Measurements from ENCODE around the gene RASSF1.

RASSF1 gene, protein sequence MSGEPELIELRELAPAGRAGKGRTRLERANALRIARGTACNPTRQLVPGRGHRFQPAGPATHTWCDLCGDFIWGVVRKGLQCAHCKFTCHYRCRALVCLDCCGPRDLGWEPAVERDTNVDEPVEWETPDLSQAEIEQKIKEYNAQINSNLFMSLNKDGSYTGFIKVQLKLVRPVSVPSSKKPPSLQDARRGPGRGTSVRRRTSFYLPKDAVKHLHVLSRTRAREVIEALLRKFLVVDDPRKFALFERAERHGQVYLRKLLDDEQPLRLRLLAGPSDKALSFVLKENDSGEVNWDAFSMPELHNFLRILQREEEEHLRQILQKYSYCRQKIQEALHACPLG

DNA sequence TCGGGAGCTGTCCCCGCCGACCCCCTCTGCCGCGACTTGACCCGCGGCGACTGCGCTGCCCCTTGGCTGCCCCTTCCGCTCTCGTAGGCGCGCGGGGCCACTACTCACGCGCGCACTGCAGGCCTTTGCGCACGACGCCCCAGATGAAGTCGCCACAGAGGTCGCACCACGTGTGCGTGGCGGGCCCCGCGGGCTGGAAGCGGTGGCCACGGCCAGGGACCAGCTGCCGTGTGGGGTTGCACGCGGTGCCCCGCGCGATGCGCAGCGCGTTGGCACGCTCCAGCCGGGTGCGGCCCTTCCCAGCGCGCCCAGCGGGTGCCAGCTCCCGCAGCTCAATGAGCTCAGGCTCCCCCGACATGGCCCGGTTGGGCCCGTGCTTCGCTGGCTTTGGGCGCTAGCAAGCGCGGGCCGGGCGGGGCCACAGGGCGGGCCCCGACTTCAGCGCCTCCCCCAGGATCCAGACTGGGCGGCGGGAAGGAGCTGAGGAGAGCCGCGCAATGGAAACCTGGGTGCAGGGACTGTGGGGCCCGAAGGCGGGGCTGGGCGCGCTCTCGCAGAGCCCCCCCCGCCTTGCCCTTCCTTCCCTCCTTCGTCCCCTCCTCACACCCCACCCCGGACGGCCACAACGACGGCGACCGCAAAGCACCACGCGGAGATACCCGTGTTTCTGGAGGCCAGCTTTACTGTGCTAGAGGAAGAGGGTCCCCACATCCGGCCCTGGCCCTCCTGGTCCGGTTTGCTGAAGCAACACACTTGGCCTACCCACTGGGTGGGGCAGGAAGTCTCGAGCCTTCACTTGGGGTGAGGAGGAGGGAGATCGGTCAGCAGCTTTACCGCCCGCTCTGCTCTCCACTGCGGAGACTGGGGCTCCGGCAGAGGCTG is at the start of gene RASSF1:
Gene RASSF1, minus strand, starts transcription at position 389 of the 882 bp plus-strand sequence. Its CDS starts 31 bp downstream, at position 358.
- DNase-seq (ENCODE audit: low spot score): no peak

DNA sequence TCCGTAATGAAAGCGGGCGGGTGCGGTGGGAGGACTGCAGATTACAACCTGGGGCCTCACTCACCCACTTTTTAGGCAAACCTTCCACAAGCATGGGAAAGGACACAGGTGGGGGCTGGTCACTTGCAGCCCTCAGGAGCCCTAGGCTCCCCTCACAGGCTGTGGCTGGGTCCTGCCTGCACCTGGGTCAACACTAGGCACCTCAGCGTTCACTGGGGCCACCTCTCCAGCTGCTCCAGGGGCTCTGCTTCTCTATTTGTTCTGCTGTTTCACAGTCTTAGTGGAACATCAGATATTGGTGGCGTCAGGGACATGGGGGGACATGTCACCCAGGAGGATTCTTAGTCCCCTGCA is 48.8 kb upstream of the RASSF1 start:
- DNase-seq (ENCODE audit: low spot score): no peak

DNA sequence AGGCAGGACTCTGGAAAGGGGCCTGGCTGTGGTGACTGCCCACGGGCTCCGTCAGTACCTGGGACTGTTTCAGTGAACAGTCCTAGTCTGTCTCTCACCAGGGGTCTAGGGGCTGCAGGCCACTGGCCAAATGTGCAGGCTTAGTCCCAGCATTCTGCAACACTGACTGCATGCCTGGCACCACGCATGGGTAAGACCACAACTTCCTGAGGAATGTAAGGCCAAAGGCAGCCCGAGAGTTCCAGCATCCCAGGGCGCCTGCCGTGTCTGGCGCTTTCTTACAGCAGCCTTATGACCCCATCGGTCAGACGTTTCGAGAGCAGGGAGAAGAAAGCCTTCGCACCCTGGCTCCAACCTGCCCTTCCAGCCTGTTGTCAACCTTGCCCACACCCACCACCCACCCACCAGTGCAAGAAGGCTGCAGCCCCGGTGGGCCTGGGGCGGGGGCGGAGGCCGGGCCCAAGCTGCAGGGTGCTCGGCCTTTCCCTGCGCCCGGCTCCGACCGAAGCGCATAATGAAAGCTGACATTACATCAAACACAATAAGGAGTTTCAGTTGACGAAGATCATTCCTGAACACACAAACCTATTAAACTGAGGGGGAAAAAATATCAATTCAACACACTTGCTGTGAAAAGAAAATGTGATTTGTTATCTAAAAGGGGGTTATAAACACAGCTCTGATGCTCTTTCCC is 48.2 kb upstream of the RASSF1 start:
- no peak for DNase-seq (ENCODE audit: low spot score)

DNA sequence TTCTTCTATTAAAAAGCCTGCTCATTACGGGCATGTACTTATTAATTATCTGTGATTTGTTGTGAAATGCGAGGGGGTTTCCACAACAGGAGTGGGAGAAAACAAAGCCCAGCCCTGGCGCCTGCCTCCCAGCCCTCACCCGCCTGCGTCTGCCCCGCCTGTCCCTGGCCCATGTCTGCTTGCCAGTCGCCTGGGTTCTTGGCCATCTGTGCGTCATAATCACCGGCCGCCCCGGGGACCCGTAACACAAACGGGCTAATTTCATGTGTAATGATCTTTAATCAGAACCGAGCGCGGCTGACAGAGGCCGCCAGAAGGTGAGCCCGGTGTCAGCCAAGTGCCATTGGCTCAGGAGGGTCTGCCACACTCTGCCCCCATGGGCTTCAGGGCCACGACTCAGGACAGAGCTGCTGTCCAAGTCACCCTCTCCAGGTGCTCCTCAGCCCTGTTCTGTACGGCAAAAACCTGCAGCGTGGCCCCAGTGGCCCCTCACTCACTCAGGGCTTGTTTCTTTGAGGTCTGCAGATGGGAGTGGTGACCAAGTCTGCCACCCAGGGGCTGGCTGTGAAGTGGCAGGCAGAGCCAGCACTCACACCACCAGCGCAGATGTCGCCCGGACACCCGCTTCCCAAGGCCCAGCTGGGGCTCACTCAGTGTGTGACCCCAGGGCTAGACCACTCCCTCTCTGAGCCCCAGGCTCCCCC is 47.5 kb upstream of the RASSF1 start:
- peak; percentile 85 for DNase-seq (ENCODE audit: low spot score)

DNA sequence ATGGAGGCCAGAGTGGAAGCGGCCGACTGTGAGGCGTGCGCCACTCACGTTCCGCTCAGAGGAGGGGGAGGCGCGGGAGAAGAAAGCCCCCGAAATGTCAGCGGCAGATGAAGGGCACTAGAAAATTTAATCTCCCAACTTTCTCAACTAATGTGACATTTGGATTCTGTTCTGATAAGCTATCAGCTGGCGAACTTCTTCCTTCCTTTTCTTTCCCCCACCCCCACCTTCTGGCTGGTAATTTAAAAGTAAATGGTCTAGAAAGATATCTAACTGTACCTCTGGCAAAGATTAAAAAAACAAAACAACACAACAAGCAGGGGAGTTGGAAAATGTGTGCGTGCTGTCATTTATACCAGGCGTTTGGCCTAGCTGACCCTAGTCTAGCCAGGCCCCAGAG is 45.1 kb upstream of the RASSF1 start:
- DNase-seq (ENCODE audit: low spot score): no peak

DNA sequence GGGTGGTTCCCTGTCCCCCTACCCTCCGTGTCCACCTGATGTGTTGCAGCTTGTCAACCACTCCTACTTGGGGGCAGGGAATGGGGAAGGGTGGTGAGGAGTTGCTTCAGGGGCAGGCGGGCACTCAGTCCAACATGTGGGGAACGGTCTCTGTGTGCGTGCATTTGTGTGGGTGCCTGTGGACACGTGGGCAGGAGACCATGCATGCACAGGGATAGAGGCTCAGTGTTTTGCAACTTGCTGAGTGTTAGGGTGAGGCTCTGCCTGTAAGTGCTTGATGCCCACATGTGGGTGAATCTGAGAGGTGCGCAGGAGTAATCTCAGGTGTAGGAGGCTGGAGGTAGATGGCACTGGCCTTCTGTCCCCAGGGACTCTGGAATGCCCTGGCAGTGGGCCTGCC is 43.1 kb upstream of the RASSF1 start:
- DNase-seq (ENCODE audit: low spot score): no peak

DNA sequence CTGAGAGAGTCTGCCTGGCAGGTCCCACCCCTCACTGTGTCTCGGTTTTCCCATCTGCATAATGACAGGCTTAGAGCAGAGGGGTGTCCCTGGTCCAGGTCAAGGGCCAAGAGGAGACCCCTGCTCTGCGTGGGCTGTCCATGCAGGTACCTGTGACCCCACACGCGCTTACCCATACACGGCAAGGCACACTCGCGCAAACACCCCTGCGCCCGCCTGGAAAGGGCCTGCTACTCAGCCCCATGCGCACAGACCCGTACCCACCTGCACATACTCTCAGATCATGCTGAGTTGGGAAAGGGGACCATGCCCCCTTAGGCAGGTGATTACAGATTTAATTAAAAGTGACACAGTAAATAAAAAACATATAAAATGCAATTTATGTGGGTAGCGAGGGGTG is 42.1 kb upstream of the RASSF1 start:
- no peak for DNase-seq (ENCODE audit: low spot score)

DNA sequence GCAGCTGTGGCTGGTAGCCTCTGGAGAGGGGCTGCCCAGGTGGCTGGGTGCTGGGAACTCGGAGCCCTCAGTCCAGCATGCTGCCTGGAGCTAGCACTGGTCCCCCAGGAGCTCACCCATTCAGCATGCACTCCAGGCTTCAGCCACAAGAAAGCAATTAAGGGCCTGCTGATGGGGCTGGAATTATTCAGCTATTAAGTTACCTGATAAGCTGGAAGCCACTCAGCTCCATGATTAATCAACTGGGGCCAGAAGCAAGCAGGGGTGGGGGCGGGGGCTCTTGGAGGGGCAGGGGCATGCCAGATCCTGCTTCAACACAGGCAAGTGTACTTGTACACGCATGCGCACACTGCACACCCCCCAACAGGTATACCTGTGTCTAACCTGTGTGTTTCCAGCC is 40.7 kb upstream of the RASSF1 start:
- no peak for DNase-seq (ENCODE audit: low spot score)

DNA sequence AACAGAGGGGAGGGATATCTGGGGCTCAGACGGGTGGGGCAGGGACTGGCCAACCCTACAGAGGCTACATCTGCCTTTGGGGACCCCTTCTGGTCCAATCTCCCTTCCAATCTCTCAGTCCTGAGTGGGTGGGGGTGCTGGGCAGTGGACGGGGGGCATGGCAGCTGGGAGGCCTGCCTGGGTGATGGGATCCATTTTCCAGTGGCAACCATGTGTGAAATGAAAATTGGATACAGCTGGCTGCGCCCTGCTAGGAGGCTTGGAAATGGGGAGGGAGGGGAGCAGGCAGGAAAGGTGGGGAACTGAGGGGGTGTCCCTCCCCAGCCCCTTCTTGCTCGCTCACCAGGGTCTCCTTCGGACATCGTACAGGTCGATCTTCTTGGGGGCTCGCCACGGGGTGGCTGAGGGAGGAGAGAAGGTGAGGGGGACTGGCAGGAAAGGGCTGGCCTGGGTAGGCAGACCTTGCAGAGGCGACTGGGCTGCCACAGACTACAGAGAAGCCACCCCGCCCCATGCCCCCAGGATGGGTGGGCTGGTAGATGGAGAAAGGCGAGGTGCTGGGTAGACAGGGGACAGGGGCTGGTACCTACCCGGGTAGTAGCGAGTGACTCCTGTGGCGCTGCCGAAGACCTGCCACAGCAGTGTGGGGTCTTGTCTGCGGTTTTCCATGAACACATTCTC is 39.9 kb upstream of the RASSF1 start:
- no peak for DNase-seq (ENCODE audit: low spot score)

DNA sequence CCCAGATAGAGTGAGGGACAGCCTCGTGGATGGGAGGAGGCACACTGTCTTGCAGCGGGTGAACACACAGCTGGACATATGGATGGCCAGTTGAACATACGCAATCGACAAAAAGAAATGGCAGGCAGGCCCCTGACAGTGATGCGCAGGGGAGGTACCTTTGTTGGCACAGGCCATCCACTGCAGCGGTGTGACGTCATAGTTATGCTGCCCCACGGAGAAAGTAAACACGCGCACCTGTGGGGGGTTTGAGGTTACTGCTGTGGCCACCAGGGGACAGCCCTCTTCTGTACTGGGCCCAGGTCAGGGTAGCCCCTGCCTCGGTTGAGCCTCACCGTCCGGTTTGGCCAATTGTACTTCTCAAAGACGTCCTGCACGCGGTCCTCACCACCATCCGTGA is 38.1 kb upstream of the RASSF1 start:
- DNase-seq (ENCODE audit: low spot score): no peak

DNA sequence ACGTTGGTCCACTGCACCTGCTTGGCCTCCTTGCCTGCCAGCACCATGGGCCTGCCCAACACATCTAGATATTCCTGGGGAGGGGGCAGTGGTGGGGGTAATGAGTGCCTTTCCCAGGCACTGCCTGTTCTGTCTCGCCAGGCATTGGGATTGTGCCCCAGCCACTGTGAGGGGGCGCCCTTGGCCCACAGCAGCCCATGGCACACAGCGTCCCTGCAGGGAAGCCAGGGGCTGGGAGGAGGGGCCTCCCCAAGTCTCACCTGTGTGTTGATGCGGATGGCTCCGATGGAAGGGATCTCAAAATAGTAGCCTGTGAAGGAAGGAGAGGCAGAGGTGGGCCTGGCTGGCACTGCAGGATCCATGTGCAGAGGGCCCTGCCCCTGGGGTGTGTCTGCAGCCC is 37.4 kb upstream of the RASSF1 start:
- DNase-seq (ENCODE audit: low spot score): no peak

DNA sequence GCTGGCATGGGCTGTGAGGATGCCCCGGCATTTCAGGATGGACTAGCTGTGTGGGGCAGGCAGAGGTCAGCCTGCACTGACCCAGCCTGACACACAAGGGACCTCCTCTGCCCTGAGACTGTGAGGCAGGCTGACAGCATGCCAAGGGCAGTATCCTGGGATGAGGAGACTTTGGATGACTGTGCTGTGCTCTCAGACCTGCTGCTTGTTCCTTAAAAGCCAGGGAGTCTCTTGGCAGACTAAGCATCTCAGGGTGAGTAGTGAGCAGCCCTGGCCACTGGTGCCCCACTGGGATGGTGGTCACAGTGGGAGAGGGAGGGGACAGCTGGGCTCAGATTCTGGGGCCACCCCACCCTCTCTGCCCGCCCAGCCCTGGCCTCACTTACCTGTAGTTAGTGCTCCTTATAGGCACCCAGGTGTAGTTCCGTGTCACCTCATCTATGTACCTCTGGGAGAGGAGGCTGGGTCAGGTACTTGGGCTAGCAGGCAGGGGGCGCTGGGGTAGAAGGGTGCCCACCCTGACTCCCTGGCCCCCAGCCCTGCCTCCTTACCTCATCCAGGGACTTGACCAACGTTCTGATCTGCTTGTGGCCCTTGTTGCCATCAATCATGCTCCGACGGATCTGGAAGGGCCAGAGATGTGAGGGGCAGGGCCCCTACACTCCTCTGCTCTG is 34.8 kb upstream of the RASSF1 start:
- no peak for DNase-seq (ENCODE audit: low spot score)

DNA sequence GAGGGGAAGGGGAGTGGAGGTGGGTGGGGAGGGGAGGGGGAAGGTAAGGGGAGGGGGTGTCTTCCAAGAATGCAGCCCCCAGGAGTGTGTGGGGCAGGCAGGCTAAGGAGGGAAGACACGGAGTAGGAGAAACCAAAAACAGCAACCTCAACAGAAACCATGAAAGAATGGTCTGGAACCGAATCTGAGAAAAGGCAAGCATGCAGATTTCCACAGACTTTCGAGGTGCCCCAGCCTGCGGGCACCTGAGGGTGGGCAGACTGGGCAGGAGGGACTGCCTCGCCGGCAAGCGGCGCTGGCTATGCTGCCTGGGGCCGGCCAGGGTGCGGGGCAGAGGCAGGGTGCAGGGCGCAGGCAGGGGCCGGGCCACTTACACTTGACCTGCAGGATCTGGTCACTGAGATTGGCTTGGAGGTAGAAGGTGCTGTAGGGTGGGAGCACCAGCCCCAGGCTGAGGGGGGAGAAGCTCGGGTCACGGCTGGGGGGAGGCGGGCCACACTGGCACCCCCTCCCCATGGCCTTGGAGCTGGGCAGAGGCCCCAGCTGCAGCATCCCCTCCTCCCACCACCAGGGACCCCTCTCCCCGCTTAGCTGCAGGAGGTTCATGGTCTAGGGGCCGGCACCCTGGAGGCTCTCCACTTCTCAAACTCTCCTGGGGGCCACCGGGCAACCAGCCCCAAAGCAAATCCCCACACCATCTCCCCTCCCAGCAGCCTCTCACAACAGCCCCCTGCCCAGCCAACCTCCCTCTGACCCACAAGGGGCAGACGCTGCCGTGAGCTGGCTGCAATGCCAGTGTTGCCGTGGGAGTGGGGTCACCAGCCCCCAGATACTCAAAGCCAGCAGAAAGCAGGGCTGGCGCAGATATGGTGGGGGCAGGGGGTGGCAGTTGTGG is 34.0 kb upstream of the RASSF1 start:
- DNase-seq (ENCODE audit: low spot score): no peak

DNA sequence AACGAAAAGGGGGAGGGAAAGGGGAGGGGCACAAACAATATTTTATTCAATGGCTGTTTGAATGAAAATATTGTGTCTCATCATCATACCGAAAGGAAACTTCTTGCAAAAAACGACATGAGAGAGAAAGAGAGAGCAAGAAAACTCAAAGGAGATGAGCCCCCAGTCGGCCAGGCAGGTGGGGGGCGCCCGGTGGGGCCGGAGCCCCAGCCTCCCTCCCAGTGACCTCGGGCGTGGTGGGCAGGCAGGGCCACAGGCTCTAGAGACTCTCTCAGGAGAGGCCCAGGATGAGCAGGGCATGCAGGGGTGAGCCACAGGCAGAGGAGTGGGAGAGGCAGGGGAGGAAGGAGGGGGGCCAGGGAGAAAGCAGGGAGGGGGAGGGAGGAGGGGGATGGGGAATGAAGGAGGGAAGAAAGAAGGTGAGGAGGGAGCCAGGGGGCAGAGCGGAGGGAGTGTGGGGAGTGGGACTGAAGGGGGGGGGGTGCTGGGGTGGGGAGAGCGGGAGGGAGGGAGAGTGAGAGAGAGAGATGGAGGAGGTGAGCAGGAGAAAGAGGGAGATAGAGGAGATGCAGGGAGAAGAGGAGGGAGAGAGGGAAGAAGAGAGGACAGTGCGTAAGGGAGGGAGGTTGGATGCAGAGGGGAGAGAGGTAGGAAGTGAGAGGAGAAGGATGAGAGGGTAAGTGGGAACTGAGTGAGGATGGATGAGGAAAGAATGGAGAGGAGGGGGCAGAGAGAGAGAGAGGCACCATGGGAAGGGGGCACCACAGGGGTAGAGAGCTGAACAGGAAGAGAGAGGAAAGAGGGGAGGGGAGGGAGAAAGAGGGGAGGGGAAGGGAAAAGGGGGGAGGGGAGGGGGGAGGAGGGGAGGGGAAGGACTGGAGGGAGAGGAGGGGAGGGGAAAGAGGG is 32.8 kb upstream of the RASSF1 start:
- no peak for DNase-seq (ENCODE audit: low spot score)

DNA sequence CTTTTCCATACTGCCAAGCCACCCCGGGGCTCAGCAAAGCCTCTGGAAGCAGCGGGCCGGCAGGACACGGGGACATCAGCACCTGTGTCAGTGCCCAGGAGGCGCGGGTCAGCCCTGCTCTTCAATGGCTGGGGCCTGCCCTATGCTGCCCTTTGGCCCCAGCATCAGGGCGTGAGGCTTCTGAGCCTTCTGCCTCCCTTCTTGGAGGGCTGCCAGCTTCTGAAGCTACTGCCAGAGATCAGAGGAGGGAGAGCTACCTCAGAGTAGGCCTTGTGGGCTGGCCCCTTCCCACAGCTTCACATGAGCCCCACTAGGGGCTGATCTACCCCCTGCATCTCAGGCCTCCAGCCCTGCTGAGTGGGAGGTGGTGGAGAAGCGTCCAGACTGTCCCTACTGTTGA is 31.7 kb upstream of the RASSF1 start:
- no peak for DNase-seq (ENCODE audit: low spot score)

DNA sequence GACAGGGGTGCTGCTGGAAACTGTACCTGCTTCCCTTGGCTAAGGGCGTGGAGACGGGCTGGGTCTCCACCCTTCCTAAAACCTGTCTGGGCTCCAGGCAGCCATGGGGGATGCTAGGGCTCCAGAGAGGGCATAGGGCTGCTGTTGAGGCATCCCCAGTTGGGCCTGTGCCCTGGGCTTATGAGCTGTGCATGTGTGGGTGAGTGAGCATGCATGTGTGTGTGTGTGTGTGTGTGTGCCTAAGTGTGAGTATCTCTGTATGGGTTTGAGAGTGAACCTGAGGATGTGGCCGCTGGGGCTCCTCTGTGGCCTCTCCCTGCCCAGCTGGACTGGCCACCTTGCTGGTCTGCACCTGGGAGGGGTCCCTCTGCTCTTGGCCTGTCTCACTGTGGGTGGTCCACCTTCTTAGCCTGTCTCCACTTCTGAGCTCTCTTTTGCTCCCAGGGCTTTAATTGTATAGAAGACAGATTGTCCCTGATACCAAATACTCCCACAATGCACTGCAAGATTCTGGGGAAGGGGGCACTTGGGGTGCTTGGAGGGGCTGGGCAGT is 30.6 kb upstream of the RASSF1 start:
- DNase-seq (ENCODE audit: low spot score): no peak

DNA sequence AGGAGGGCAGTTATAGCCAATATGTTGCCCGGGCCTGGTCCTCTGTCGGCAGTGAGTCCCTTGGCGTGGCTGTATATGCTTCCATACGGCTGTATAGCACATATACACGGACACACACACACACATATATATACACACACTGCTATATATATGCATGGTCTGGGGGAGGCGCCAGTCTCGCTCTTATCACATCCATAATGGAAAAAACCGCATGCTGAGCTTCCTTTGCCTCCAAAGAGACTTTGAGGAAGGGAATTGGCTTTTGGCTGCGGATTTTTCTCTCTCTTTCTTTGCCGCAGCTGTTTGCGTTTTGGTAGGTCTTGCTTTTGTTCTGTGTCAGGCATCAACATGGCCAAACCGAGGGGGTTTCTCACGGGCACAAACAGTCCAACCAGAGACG is 30.0 kb upstream of the RASSF1 start:
- DNase-seq (ENCODE audit: low spot score): no peak

DNA sequence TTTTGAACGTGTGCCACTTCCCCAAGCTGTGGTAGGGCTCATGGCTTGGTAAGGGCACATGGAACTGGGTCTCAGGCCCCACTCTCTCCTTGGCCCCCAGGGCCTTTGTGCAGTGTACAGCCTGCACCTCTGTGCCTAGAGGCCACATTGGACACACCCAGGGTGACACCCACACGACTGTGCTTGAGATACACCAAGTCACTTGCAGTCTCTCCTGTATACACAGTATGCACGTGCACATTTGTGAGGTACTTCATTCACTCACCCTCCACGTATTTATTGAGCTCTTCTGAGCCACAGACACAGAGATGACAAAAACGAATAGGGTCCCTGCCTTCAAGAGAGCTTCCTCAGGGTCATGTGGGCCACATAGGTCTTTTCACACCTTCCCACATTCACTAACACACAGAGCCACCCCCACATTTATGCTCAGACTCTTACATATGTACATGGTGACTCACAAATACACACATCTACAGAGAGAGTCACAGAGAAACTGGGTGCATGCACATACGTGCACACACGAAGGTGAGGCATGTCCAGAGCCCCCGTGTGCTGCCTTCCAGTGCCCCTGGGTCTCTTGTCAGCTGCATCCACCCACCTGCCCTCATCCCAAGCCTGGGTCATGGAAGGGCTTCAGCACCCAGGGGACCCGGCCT is 28.5 kb upstream of the RASSF1 start:
- no peak for DNase-seq (ENCODE audit: low spot score)
